Stimulated activated CD8-positive, alpha-beta memory T cell treated with anti-CD3 and anti-CD28 coated beads, Interleukin-15, amount 100 ng/mL, for 1 hour (primary cell): ENCODE measurements around the gene KHDC1.
"Not testable (repeated sequence)": the region's sequence is repeated elsewhere in the genome, so short reads cannot be mapped to it uniquely, and the experiment has no call there.

Experiments
- DNase-seq: peaks from one replicate; pipeline ENCODE4 v3.0.0-alpha.2; 2020; ENCODE audit warnings: low read depth

Gene KHDC1, protein sequence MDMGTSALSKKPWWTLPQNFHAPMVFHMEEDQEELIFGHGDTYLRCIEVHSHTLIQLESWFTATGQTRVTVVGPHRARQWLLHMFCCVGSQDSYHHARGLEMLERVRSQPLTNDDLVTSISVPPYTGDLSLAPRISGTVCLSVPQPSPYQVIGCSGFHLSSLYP

DNA sequence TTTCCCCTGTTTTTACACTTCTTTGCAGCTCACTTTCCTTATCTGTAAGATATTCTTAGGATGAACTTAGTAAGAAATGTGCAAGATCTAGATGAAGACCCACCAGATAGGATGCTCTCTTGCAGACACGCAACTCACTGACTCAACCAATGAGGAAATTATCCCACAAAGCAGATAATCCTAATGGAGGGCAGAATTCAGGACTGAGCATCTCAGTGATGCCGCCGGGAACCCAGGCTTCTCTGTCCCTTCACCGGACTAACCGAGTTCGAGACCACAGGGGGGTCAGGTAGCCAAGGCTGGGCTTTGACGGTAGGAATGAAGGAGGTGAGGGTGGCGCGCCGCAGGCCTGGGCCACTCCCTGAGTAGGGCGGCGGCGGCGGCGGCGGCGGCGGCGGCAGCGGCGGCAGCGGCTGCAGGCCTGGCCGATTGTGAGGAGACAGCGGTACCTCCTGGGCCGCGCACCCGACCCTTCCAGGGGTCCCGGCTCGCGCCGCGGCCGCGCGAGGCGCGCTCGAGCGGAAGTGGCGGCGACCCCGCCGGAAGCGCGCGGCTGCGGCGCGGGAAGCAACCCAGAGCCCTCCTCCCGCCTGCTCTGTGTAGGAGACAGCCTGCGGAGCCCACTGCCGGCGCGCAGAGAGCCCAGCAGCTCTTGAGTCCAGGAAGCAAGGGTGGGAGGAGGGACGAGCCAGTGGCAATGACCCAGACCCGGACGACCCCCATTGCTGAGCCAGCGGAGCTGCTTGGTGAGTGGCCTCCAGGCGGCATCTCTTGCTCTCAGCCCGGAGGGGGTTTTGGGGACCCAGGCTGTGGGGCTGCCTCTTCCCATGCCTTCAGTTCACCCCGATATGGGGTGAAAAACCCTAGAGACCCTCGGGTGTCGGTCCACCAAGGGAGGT is at the start of gene KHDC1:
Gene KHDC1 (minus strand): TSS at position 526 of the 899 bp plus-strand sequence. CDS start 20,679 bp downstream, outside the sequence.
- DNase-seq = peak; percentile 21

DNA sequence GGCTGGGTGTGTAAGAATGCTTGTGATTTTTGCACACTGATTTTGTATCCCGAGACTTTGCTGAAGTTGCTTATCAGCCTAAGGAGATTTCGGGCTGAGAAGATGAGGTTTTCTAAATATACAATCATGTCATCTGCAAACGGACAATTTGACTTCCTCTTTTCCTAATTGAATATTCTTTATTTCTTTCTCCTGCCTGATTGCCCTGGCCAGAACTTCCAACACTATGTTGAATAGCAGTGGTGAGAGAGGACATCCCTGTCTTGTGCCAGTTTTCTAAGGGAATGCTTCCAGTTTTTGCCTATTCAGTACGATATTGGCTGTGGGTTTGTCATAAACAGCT is 47.5 kb upstream of the KHDC1 start:
- not testable (repeated sequence) for DNase-seq

DNA sequence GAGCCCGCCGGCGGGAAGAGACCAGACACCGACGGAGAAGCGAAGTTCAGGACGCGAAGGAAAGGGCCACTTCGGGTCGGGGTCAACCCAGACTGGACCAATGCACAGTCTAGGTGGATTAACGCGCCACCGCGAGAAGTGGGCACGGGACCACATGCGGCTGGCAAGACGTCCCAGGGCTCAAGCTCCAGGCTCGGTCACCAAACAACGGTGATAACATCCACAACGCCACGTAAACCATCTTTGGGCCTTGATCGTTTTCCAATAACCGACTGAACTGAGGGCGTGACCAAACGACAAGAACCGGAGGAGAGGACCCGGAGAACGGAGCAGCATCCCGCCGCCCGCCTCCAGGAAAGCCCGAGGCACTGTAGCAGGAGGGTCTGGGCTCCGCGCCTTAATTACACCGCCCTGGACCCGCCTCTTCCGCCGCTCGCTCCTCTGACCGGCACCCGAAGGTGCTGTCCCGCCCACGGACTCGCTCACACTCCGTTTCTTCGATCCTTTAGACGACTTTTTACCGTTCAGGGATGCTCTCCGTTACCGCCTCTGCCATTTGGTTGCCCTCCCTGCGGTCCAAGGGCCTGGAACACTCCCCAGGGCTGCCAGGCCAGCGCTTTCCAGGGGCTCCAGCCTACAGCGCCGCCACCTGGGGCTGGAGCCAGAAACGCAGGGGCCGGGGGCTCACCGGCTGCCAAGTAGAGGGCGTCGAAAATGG is 46.9 kb upstream of the KHDC1 start:
- DNase-seq = peak; percentile 14

GRCh38 chr6:73309535-73309784 is 46.5 kb upstream of the KHDC1 start:
- no peak for DNase-seq

- no peak for DNase-seq
These were observed 45.9 kb upstream of the KHDC1 start for GRCh38 chr6:73308712-73309534.

GRCh38 chr6:73303773-73304172 is 40.8 kb upstream of the KHDC1 start:
- not testable (repeated sequence) for DNase-seq

DNA sequence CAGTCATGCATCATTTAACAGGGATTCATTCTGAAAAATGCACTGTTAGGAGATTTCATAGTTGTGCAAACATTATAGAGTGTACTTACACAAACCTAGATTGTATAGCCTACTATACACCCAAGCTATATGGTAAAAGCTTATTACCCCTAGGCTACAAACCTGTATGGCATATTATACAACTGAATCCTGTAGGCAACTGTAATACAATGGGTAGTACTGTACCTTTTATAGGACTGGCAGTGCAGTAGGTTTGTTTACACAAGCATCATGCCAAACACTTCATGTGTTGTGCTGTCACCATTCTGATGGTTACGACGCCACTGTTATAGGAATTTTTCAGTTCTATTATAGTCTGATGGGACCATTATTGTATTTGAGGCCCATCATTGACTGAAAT is 39.3 kb upstream of the KHDC1 start:
- no peak for DNase-seq

GRCh38 chr6:73299151-73299971 is 36.4 kb upstream of the KHDC1 start:
- DNase-seq = no peak

DNA sequence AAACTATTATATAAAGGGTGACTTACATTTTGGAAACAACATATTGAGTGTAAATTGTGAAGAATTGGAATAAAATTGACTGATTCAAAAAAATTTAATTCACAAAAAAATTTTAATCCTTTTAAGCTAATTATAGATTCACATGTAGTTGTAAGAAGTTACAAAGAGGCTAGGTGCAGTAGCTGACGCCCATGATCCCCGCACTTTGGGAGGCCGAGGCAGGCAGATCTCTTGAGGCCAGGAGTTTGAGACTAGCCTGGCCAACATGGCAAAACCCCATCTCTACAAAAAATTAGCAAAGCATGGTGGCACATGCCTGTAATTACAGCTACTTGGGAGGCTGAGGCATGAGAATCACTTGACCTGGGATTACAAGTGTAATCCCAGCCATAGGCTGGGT is 30.3 kb upstream of the KHDC1 start:
- no peak for DNase-seq

- DNase-seq = no peak
These were observed 27.4 kb upstream of the KHDC1 start for GRCh38 chr6:73290435-73290834.

DNA sequence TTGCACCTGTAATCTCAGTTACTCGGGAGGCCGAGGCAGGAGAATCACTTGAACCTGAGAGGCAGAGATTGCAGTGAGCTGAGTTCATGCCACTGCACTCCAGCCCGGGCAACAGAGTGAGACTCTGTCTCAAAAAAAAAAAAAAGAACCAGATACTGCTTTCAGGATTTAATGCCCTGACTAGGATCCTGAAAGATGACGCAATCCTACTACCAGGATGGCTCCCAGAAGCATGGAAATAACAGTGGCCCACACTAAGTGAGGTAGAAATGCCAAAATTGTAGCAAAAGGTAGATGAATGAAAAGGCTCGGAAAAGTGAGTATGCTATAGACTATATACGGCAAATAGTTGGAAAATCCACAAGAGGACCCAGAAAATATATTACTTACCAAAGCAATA is 23.8 kb upstream of the KHDC1 start:
- no peak for DNase-seq

- DNase-seq = no peak
These were observed 22.8 kb upstream of the KHDC1 start for GRCh38 chr6:73285674-73286283.

DNA sequence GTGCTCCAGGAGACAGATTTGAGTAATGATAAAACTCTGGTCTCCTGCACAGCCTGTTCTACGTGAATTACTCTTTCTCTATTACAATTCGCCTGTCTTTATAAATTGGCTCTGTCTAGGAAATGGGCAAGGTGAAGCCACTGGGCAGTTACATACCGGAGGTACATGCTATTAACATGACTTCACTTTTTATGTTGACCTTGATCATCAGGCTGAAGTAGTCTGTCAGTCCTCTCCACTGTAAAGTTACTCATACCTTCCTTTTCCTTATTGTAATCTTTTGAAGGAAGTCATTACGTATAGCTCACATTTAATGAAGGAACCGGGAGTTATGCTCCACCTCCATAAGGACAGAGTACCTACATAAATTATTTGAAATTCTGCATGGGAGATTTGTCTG is 19.9 kb upstream of the KHDC1 start:
- no peak for DNase-seq

- DNase-seq = not testable (repeated sequence)
These were observed 18.7 kb upstream of the KHDC1 start for GRCh38 chr6:73281684-73282083.

- not testable (repeated sequence) for DNase-seq
These were observed 6.3 kb upstream of the KHDC1 start for GRCh38 chr6:73269296-73269695.

DNA sequence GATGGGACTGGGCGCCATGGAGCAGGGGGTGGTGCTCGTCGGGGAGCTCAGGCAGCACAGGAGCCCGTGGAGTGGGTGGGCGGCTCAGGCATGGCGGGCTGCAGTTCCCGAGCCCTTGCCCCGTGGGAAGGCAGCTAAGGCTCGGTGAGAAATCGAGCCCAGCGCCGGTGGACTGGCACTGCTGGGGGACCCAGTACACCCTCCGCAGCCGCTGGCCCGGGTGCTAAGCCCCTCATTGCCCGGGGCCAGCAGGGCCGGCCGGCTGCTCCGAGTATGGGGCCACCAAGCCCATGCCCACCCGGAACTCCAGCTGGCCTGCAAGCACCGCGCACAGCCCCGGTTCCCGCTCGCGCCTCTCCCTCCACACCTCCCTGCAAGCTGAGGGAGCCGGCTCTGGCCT is 5.9 kb upstream of the KHDC1 start:
- DNase-seq = not testable (repeated sequence)

- no peak for DNase-seq
These were observed 1.4 kb upstream of the KHDC1 start for GRCh38 chr6:73264446-73264845.

GRCh38 chr6:73263570-73263909 is 544 bp upstream of the KHDC1 start:
- no peak for DNase-seq

DNA sequence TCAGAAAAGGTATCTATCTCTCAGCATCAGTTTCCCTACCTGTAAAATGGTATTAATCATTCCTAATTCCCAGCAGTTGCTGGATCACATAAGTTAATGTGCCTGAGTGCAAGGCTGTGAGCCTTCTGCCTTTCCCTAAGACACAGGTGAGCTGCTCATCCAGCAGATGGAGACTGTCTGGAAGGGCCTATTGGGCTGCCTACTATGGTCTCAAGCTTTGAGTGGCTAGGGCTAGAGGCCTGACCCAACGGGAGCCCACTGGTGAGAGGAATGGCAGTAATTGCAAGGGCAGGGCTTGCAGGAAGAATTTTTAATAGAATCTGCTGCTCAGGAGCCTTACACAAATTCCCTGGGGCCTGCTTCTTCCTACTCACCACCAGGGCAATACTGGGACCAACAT is 4.3 kb downstream of the KHDC1 start:
- no peak for DNase-seq

- DNase-seq = not testable (repeated sequence)
These were observed 8.7 kb downstream of the KHDC1 start for GRCh38 chr6:73254323-73254722.

- no peak for DNase-seq
These were observed 10.3 kb downstream of the KHDC1 start for GRCh38 chr6:73252703-73253102.
